Panc1 (cell line): ENCODE measurements around the gene CCM2L. TPM values are rescaled to one million over a fixed set of nuclear protein-coding genes. Genes with fewer than 3 reads are reported as not detected.

Experiments
- ATAC-seq: fragments of 200-7000 bp; cut with Tn5 transposase; 2 replicates; pipeline ENCODE4 v1.9.1; 2020; ENCODE audit warnings: mild to moderate bottlenecking, moderate library complexity
- BruUV-seq: library from RNA; stranded (reverse); fragments of 400-500 nt; replicated peaks from 2 replicates; lab custom pipeline; 2021; lab: Mats Ljungman, UMichigan
- CTCF ChIA-PET: fragments of 300-600 bp; sonication (Branson Sonifier 250); formaldehyde crosslinking; loops from one replicate; lab custom pipeline; 2022; ENCODE audit warnings: antibody characterized with exemption; lab: Charles Lee
- POLR2A ChIA-PET: fragments of 300-600 bp; sonication (Branson Sonifier 250); formaldehyde crosslinking; loops from one replicate; lab custom pipeline; 2022; ENCODE audit warnings: antibody characterized with exemption; lab: Charles Lee
- DNase-seq: peaks from one replicate; pipeline ENCODE4 v3.0.0-alpha.2; 2010; ENCODE audit warnings: low read depth, low spot score
- H3K27ac ChIP-seq: 2 replicates; pipeline ENCODE4 v1.5.1; 2011; ENCODE audit warnings: mild to moderate bottlenecking, low read length, inconsistent platforms
- H3K27me3 ChIP-seq: fragments of 200-500 bp; sonication (Bioruptor generic); 2 replicates; pipeline ENCODE4 v1.6.0; 2014; ENCODE audit warnings: low read length, inconsistent platforms; ENCODE audit not compliant: control insufficient read depth, insufficient read depth
- H3K36me3 ChIP-seq: fragments of 200-500 bp; sonication (Bioruptor generic); 2 replicates; pipeline ENCODE4 v1.5.1; 2014; ENCODE audit warnings: inconsistent platforms, mild to moderate bottlenecking, low read length, moderate library complexity; ENCODE audit not compliant: control insufficient read depth, insufficient read depth
- H3K4me1 ChIP-seq: 2 replicates; pipeline ENCODE4 v1.5.1; 2011; ENCODE audit warnings: inconsistent platforms, mild to moderate bottlenecking, low read length, moderate library complexity; ENCODE audit not compliant: control insufficient read depth, insufficient read depth
- H3K4me3 ChIP-seq, 2 experiments: 2 replicates each; pipeline ENCODE4 v1.5.1; 2011 to 2012; ENCODE audit warnings: low read depth in 2 of 2, low read length in 2 of 2, mild to moderate bottlenecking in 2 of 2, inconsistent platforms in 1 of 2, moderate library complexity in 1 of 2
- H3K9me3 ChIP-seq: fragments of 200-500 bp; sonication (Bioruptor generic); 2 replicates; pipeline ENCODE4 v1.5.1; 2014; ENCODE audit warnings: low read depth, mild to moderate bottlenecking, inconsistent platforms, low read length, moderate library complexity; ENCODE audit not compliant: control insufficient read depth, insufficient read depth
- CTCF ChIP-seq: fragments of 450-650 bp; IDR thresholded peaks from 2 replicates; pipeline ENCODE4 v1.5.1; 2017; ENCODE audit warnings: mild to moderate bottlenecking
- POLR2AphosphoS5 ChIP-seq: IDR thresholded peaks from 2 replicates; pipeline ENCODE4 v1.6.1; 2012; ENCODE audit warnings: mild to moderate bottlenecking, low read depth, low read length, moderate library complexity
- SIN3A ChIP-seq: IDR thresholded peaks from 2 replicates; pipeline ENCODE4 v1.6.1; 2012; ENCODE audit warnings: low read depth, mild to moderate bottlenecking, low read length, moderate library complexity, borderline replicate concordance; ENCODE audit not compliant: insufficient read depth
- TCF7L2 ChIP-seq: IDR thresholded peaks from 2 replicates; pipeline ENCODE4 v1.6.1; 2011; ENCODE audit warnings: mild to moderate bottlenecking, low read depth, low read length, inconsistent platforms
- in situ Hi-C: cut with HindIII; loops from 2 replicates; pipeline ENCODE4 v1.10.0; 2016; ENCODE audit warnings: low sequenced_read_pairs, low pct_unique_long_range_greater_than_20kb
- intact Hi-C: fragments of 100-400 bp; cut with micrococcal nuclease; formaldehyde crosslinking; loops from one replicate; pipeline ENCODE4 v1.10.0; 2022; ENCODE audit not compliant: unreplicated experiment
- total RNA-seq: library from RNA; stranded (reverse); gene quantifications from one replicate; pipeline ENCODE4 v1.2.1, GENCODE V29; 2021; ENCODE audit not compliant: unreplicated experiment
- TF ChIP-seq, protein P1 (sequence below), 2 experiments: IDR thresholded peaks; 2 replicates each; pipeline ENCODE4 v1.6.1; 2011 to 2012; ENCODE audit warnings: low read depth in 2 of 2, control low read depth in 1 of 2, low read length in 1 of 2, mild to moderate bottlenecking in 1 of 2, moderate library complexity in 1 of 2; ENCODE audit not compliant: insufficient read depth in 1 of 2

The CCM2L gene
- total RNA-seq, 1 experiment from 2014 or later: 45.4 TPM

DNA sequence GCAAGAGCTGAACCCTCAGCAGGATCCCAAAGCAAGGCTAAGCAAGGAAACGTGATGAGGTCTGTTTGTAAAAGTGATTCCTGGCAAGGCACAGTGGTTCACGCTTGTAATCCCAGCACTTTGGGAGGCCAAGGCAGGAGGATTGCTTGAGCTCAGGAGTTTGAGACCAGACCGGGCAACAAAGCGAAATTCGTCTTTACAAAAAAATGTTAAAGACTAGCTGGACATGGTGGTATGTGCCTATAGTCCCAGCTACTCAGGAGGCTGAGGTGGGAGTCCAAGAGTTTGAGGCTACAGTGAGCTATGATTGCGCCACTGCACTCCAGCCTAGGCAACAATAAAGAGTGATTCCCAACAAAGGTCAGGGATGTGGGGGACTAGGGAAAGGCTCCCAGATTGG is 46.3 kb upstream of the CCM2L start:
- Histone ChIP-seq H3K36me3 (no peaks in the 10 kb centered on the region), H3K27me3 (peaks cover 6% of the 10 kb centered on the region), H3K4me3 (no peak overlapping the region), H3K27ac (peak overlapping the region; percentile 24; the same call in 1 of the 2 replicates), H3K9me3 (no peaks in the 10 kb centered on the region), H3K4me1 (peaks cover 24% of the 10 kb centered on the region)
- ChIA-PET CTCF (interaction anchor here (0.5 to 1.3 kb wide), 2 partner anchors 12 to 391 kb away, joined by 6 to 9 read pairs; partner anchors contain the start of gene PDRG1), POLR2A (interaction anchor here (0.5 kb wide), 1 partner anchor 90 kb away, joined by 15 read pairs; no protein-coding TSS in a partner anchor)
- intact Hi-C loops (no loop called here), in situ Hi-C loops (no loop called here)
- BruUV-seq: no TSS peak
- TF ChIP-seq, protein P1, sequence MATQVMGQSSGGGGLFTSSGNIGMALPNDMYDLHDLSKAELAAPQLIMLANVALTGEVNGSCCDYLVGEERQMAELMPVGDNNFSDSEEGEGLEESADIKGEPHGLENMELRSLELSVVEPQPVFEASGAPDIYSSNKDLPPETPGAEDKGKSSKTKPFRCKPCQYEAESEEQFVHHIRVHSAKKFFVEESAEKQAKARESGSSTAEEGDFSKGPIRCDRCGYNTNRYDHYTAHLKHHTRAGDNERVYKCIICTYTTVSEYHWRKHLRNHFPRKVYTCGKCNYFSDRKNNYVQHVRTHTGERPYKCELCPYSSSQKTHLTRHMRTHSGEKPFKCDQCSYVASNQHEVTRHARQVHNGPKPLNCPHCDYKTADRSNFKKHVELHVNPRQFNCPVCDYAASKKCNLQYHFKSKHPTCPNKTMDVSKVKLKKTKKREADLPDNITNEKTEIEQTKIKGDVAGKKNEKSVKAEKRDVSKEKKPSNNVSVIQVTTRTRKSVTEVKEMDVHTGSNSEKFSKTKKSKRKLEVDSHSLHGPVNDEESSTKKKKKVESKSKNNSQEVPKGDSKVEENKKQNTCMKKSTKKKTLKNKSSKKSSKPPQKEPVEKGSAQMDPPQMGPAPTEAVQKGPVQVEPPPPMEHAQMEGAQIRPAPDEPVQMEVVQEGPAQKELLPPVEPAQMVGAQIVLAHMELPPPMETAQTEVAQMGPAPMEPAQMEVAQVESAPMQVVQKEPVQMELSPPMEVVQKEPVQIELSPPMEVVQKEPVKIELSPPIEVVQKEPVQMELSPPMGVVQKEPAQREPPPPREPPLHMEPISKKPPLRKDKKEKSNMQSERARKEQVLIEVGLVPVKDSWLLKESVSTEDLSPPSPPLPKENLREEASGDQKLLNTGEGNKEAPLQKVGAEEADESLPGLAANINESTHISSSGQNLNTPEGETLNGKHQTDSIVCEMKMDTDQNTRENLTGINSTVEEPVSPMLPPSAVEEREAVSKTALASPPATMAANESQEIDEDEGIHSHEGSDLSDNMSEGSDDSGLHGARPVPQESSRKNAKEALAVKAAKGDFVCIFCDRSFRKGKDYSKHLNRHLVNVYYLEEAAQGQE (IDR thresholded peaks at IDR 0.05; ENCODE audit: insufficient read depth in 1 of 2, low read depth in 2 of 2, low read length in 1 of 2): no peak
- TF ChIP-seq SIN3A: no peak
- no peak for TF ChIP-seq POLR2AphosphoS5
- no peak for TF ChIP-seq CTCF
- TF ChIP-seq TCF7L2: no peak
- no peak for ATAC-seq
- DNase-seq: no peak

DNA sequence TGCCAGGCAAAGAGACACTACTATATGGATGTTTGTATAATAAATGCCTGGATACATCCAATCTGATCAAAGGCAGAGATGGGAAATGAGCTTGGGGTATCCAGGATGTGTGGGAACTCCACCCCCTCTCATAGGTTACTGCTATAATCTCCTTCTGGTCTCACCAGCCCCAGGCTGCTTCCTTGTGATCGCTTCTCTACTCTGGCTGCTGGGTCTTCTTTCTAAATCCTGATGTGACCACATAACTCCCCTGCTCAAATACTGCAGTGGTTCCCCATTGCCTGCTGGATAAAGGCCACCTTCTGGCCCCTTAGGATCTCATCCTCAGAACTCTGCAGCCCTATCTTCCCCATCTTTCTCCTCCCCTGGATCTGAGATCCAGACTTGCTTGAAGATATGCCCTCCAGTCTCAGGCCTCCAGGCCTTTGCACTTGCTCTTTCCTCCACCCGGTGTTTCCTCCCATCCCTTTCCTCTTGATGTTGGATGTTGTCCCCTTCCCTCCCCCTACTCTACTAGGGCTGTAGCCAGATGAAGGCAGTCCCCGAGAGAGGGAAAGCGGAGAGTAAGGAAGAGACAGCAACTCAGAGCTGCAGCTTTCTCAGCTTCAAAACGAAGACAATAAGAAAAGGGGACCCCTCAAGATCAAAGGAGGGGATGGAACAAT is 43.1 kb upstream of the CCM2L start:
- no peak for DNase-seq
- H3K9me3 ChIP-seq: no peaks in the 10 kb centered on the region
- in situ Hi-C loops: no loop called here
- no peak for ATAC-seq
- intact Hi-C loops: no loop called here
- H3K27me3 ChIP-seq: peaks cover 9% of the 10 kb centered on the region
- no peaks in the 10 kb centered on the region for H3K36me3 ChIP-seq
- peak overlapping the region; percentile 57 for H3K27ac ChIP-seq
- ChIA-PET CTCF (interaction anchor here (0.7 to 0.9 kb wide), 2 partner anchors 51 to 115 kb away, joined by 3 to 4 read pairs; no protein-coding TSS in a partner anchor), POLR2A (interaction anchor here (0.6 kb wide), 1 partner anchor 18 kb away, joined by 3 read pairs; no protein-coding TSS in a partner anchor)
- H3K4me3 ChIP-seq: no peak overlapping the region
- BruUV-seq: no TSS peak
- peaks cover 55% of the 10 kb centered on the region for H3K4me1 ChIP-seq
- 0 out of 2 replicates have a peak, but pooled peaks have one; percentile 32 for TF ChIP-seq TCF7L2
- TF ChIP-seq SIN3A: no peak
- TF ChIP-seq, protein P1 (IDR thresholded peaks at IDR 0.05; ENCODE audit: insufficient read depth in 1 of 2, low read depth in 2 of 2, low read length in 1 of 2): peak; percentile 15 to 35
